ENCODE data around the gene TLX3. TPM values are rescaled to one million over a fixed set of nuclear protein-coding genes. Genes with fewer than 3 reads are reported as not detected.
"Not testable (repeated sequence)": the region's sequence is repeated elsewhere in the genome, so short reads cannot be mapped to it uniquely, and the experiment has no call there.

Gene TLX3
- total and polyA plus RNA-seq, 2 donors (not counting 1 experiment from before 2014, with no cell fraction given) = not detected

GRCh38 chr5:171351536-171352073 is 42.6 kb downstream of the TLX3 start:
- no peak overlapping the region for H2AFZ ChIP-seq (ENCODE audit: low read length)
- no peaks in the 10 kb centered on the region for H3K4me1 ChIP-seq (ENCODE audit: control insufficient read depth, extremely low read depth, insufficient read depth, low read length)
- no peaks in the 10 kb centered on the region for H3K27me3 ChIP-seq (ENCODE audit: control insufficient read depth, insufficient read depth, low read length)
- no peak overlapping the region for H3K9ac ChIP-seq (ENCODE audit: insufficient read depth, low read length)
- H3K4me3 ChIP-seq (replicated peaks in 1 of 4; ENCODE audit: control extremely low read depth in 1 of 4, insufficient read depth in 1 of 4, low read depth in 3 of 4, low read length in 4 of 4) = no peak overlapping the region
- H3K27ac ChIP-seq (ENCODE audit: insufficient read depth, low read length) = no peak overlapping the region
- no peak for TF ChIP-seq EZH2 (IDR thresholded peaks at IDR 0.05; ENCODE audit: low read length, missing control alignments)
- TF ChIP-seq CTCF (conservative IDR thresholded peaks at IDR 0.05 in 1 of 2, IDR thresholded peaks at IDR 0.05 in 1 of 2; ENCODE audit: low read depth in 1 of 2, low read length in 2 of 2) = no peak
- no peak overlapping the region for H3K4me2 ChIP-seq (ENCODE audit: extremely low read depth, insufficient read depth, low read length)
- peak in 1 of 2 donors; percentile 9 for DNase-seq (ENCODE audit: low read depth in 2 of 2)
- H3K9me3 ChIP-seq (ENCODE audit: control insufficient read depth, insufficient read depth, low read depth, low read length) = no peaks in the 10 kb centered on the region
- H4K20me1 ChIP-seq (ENCODE audit: control insufficient read depth, extremely low read depth, insufficient read depth, low read length) = no peaks in the 10 kb centered on the region
- no peaks in the 10 kb centered on the region for H3K36me3 ChIP-seq (ENCODE audit: control insufficient read depth, insufficient read depth, low read length)
- H3K79me2 ChIP-seq (ENCODE audit: control insufficient read depth, insufficient read depth, low read length) = no peaks in the 10 kb centered on the region

GRCh38 chr5:171355302-171355724 is 46.3 kb downstream of the TLX3 start:
- H3K4me3 ChIP-seq (replicated peaks in 1 of 4; ENCODE audit: control extremely low read depth in 1 of 4, insufficient read depth in 1 of 4, low read depth in 3 of 4, low read length in 4 of 4) = no peak overlapping the region
- no peaks in the 10 kb centered on the region for H3K79me2 ChIP-seq (ENCODE audit: control insufficient read depth, insufficient read depth, low read length)
- H3K9me3 ChIP-seq (ENCODE audit: control insufficient read depth, insufficient read depth, low read depth, low read length) = no peaks in the 10 kb centered on the region
- no peak for DNase-seq (ENCODE audit: low read depth in 2 of 2)
- TF ChIP-seq EZH2 (IDR thresholded peaks at IDR 0.05; ENCODE audit: low read length, missing control alignments) (no peak), CTCF (conservative IDR thresholded peaks at IDR 0.05 in 1 of 2, IDR thresholded peaks at IDR 0.05 in 1 of 2; ENCODE audit: low read depth in 1 of 2, low read length in 2 of 2) (no peak)
- H3K9ac ChIP-seq (ENCODE audit: insufficient read depth, low read length) = no peak overlapping the region
- no peak overlapping the region for H3K27ac ChIP-seq (ENCODE audit: insufficient read depth, low read length)
- no peak overlapping the region for H3K4me2 ChIP-seq (ENCODE audit: extremely low read depth, insufficient read depth, low read length)
- no peaks in the 10 kb centered on the region for H4K20me1 ChIP-seq (ENCODE audit: control insufficient read depth, extremely low read depth, insufficient read depth, low read length)
- no peaks in the 10 kb centered on the region for H3K4me1 ChIP-seq (ENCODE audit: control insufficient read depth, extremely low read depth, insufficient read depth, low read length)
- H2AFZ ChIP-seq (ENCODE audit: low read length) = no peak overlapping the region
- H3K27me3 ChIP-seq (ENCODE audit: control insufficient read depth, insufficient read depth, low read length) = no peaks in the 10 kb centered on the region
- H3K36me3 ChIP-seq (ENCODE audit: control insufficient read depth, insufficient read depth, low read length) = no peaks in the 10 kb centered on the region

GRCh38 chr5:171357843-171358242 is 48.8 kb downstream of the TLX3 start:
- Histone ChIP-seq H2AFZ (ENCODE audit: low read length) (no peak overlapping the region), H3K4me1 (ENCODE audit: control insufficient read depth, extremely low read depth, insufficient read depth, low read length) (no peaks in the 10 kb centered on the region), H3K9ac (ENCODE audit: insufficient read depth, low read length) (no peak overlapping the region), H3K9me3 (ENCODE audit: control insufficient read depth, insufficient read depth, low read depth, low read length) (no peaks in the 10 kb centered on the region), H3K4me3 (replicated peaks in 1 of 4; ENCODE audit: control extremely low read depth in 1 of 4, insufficient read depth in 1 of 4, low read depth in 3 of 4, low read length in 4 of 4) (no peak overlapping the region), H3K27me3 (ENCODE audit: control insufficient read depth, insufficient read depth, low read length) (no peaks in the 10 kb centered on the region), H3K27ac (ENCODE audit: insufficient read depth, low read length) (no peak overlapping the region), H3K36me3 (ENCODE audit: control insufficient read depth, insufficient read depth, low read length) (no peaks in the 10 kb centered on the region), H4K20me1 (ENCODE audit: control insufficient read depth, extremely low read depth, insufficient read depth, low read length) (no peaks in the 10 kb centered on the region), H3K79me2 (ENCODE audit: control insufficient read depth, insufficient read depth, low read length) (no peaks in the 10 kb centered on the region), H3K4me2 (ENCODE audit: extremely low read depth, insufficient read depth, low read length) (no peak overlapping the region)
- DNase-seq (ENCODE audit: low read depth in 2 of 2) = no peak
- TF ChIP-seq EZH2 (IDR thresholded peaks at IDR 0.05; ENCODE audit: low read length, missing control alignments) (no peak), CTCF (conservative IDR thresholded peaks at IDR 0.05 in 1 of 2, IDR thresholded peaks at IDR 0.05 in 1 of 2; ENCODE audit: low read depth in 1 of 2, low read length in 2 of 2) (no peak)

GRCh38 chr5:171361151-171361550 is 52.1 kb downstream of the TLX3 start:
- H3K27ac ChIP-seq (ENCODE audit: insufficient read depth, low read length); H3K9me3 ChIP-seq (ENCODE audit: control insufficient read depth, insufficient read depth, low read depth, low read length); H3K9ac ChIP-seq (ENCODE audit: insufficient read depth, low read length); H3K79me2 ChIP-seq (ENCODE audit: control insufficient read depth, insufficient read depth, low read length); H2AFZ ChIP-seq (ENCODE audit: low read length); H4K20me1 ChIP-seq (ENCODE audit: control insufficient read depth, extremely low read depth, insufficient read depth, low read length); DNase-seq (ENCODE audit: low read depth in 2 of 2); H3K4me1 ChIP-seq (ENCODE audit: control insufficient read depth, extremely low read depth, insufficient read depth, low read length); H3K4me2 ChIP-seq (ENCODE audit: extremely low read depth, insufficient read depth, low read length); H3K36me3 ChIP-seq (ENCODE audit: control insufficient read depth, insufficient read depth, low read length); H3K4me3 ChIP-seq (replicated peaks in 1 of 4; ENCODE audit: control extremely low read depth in 1 of 4, insufficient read depth in 1 of 4, low read depth in 3 of 4, low read length in 4 of 4); H3K27me3 ChIP-seq (ENCODE audit: control insufficient read depth, insufficient read depth, low read length): not testable (repeated sequence)

Data from fibroblast of lung (primary cell).